ENCODE results near the gene ABHD4.

DNA sequence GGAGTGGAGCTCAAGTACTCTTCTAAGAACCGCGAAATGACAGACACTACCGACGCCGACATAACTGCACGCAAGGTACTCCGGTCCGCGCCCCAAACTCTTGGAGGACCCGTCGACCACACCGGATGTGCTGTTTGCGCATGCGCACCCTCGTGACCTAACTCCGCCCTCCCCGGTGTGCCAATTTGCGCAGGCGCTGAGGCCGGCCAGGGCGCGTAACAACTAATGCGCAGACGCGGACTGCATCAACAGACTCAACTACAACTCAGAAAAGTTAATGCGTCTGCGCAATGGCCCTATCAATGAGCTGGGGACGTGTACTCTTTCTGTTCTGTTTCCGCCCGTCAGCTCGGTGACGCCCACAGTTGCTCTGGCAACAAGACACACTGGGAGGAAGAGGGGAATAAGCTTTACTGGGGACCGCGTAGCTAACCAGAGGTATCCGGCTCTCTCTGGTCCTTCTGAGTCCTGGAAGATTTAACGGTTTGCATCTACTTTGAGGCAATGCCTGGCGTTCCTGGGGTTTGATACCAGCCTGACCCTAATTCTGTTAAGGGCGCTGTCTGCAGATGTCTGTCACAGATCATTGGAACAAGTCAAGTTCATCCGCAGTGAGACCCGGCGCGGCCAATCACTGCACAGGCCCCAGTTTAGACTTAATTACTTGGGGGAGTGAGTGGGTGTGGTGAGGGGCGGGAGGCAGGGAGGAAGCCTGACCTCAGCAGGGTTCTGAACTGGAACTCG is 8.8 kb upstream of the ABHD4 start, which contains the start of gene DAD1:
- no peak for TF ChIP-seq EZH2phosphoT487 (IDR thresholded peaks at IDR 0.05; ENCODE audit: unreplicated experiment)
- TF ChIP-seq, protein P1, sequence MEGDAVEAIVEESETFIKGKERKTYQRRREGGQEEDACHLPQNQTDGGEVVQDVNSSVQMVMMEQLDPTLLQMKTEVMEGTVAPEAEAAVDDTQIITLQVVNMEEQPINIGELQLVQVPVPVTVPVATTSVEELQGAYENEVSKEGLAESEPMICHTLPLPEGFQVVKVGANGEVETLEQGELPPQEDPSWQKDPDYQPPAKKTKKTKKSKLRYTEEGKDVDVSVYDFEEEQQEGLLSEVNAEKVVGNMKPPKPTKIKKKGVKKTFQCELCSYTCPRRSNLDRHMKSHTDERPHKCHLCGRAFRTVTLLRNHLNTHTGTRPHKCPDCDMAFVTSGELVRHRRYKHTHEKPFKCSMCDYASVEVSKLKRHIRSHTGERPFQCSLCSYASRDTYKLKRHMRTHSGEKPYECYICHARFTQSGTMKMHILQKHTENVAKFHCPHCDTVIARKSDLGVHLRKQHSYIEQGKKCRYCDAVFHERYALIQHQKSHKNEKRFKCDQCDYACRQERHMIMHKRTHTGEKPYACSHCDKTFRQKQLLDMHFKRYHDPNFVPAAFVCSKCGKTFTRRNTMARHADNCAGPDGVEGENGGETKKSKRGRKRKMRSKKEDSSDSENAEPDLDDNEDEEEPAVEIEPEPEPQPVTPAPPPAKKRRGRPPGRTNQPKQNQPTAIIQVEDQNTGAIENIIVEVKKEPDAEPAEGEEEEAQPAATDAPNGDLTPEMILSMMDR (conservative IDR thresholded peaks at IDR 0.05; ENCODE audit: low read depth in 2 of 2): no peak
- TF ChIP-seq, protein P2, sequence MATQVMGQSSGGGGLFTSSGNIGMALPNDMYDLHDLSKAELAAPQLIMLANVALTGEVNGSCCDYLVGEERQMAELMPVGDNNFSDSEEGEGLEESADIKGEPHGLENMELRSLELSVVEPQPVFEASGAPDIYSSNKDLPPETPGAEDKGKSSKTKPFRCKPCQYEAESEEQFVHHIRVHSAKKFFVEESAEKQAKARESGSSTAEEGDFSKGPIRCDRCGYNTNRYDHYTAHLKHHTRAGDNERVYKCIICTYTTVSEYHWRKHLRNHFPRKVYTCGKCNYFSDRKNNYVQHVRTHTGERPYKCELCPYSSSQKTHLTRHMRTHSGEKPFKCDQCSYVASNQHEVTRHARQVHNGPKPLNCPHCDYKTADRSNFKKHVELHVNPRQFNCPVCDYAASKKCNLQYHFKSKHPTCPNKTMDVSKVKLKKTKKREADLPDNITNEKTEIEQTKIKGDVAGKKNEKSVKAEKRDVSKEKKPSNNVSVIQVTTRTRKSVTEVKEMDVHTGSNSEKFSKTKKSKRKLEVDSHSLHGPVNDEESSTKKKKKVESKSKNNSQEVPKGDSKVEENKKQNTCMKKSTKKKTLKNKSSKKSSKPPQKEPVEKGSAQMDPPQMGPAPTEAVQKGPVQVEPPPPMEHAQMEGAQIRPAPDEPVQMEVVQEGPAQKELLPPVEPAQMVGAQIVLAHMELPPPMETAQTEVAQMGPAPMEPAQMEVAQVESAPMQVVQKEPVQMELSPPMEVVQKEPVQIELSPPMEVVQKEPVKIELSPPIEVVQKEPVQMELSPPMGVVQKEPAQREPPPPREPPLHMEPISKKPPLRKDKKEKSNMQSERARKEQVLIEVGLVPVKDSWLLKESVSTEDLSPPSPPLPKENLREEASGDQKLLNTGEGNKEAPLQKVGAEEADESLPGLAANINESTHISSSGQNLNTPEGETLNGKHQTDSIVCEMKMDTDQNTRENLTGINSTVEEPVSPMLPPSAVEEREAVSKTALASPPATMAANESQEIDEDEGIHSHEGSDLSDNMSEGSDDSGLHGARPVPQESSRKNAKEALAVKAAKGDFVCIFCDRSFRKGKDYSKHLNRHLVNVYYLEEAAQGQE (IDR thresholded peaks at IDR 0.05; ENCODE audit: unreplicated experiment): no peak
- no peak for TF ChIP-seq EZH2 (IDR thresholded peaks at IDR 0.05; ENCODE audit: low read depth, unreplicated experiment)
